IMR-90 (cell line): ENCODE results near the gene PEX16. TPM values are rescaled to one million over a fixed set of nuclear protein-coding genes. Genes with fewer than 3 reads are reported as not detected.

Experiments
- ATAC-seq: fragments of 200-7000 bp; cut with Tn5 transposase; 2 replicates; pipeline ENCODE4 v1.9.1; 2020; ENCODE audit warnings: low read depth, mild to moderate bottlenecking, moderate library complexity
- BruUV-seq: library from RNA; stranded (reverse); fragments of 400-500 nt; replicated peaks from 2 replicates; lab custom pipeline; 2021; lab: Mats Ljungman, UMichigan
- CTCF ChIA-PET: fragments of 300-600 bp; formaldehyde crosslinking; extraction: SDS; loops from one replicate; lab custom pipeline; 2021; ENCODE audit warnings: antibody characterized with exemption; lab: Yijun Ruan, JAX
- POLR2A ChIA-PET: fragments of 300-600 bp; sonication (Branson Sonifier 250); formaldehyde crosslinking; loops from one replicate; lab custom pipeline; 2022; ENCODE audit warnings: antibody characterized with exemption; ENCODE audit not compliant: unreplicated experiment; lab: Charles Lee
- DNase-seq: peaks from one replicate; pipeline ENCODE4 v3.0.0; 2013
- H2AFZ ChIP-seq: replicated peaks from 2 replicates; pipeline ENCODE3; 2013; ENCODE audit warnings: low read length, mild to moderate bottlenecking; ENCODE audit not compliant: poor library complexity
- H2AK5ac ChIP-seq: 2 replicates; pipeline ENCODE4 v1.6.1; 2013; ENCODE audit warnings: low read depth, low read length, inconsistent platforms
- H2AK9ac ChIP-seq: replicated peaks from 2 replicates; pipeline ENCODE3; 2013; ENCODE audit warnings: mild to moderate bottlenecking, low read depth, low read length, moderate library complexity; ENCODE audit not compliant: poor library complexity
- H2BK120ac ChIP-seq: 2 replicates; pipeline ENCODE4 v1.6.1; 2013; ENCODE audit warnings: low read depth, low read length, inconsistent platforms
- H2BK15ac ChIP-seq: 3 replicates; pipeline ENCODE4 v1.6.1; 2013; ENCODE audit warnings: low read depth, low read length, inconsistent platforms
- H2BK20ac ChIP-seq: 2 replicates; pipeline ENCODE4 v1.6.1; 2013; ENCODE audit warnings: low read depth, mild to moderate bottlenecking, inconsistent platforms, low read length, moderate library complexity
- H2BK5ac ChIP-seq: 2 replicates; pipeline ENCODE4 v1.6.1; 2013; ENCODE audit warnings: mild to moderate bottlenecking, low read depth, low read length, inconsistent platforms; ENCODE audit not compliant: poor library complexity, severe bottlenecking
- H3K14ac ChIP-seq: replicated peaks from 2 replicates; pipeline ENCODE4 v1.6.1; 2013; ENCODE audit warnings: low read depth, low read length, inconsistent platforms
- H3K18ac ChIP-seq: 2 replicates; pipeline ENCODE4 v1.6.1; 2013; ENCODE audit warnings: low read depth, low read length, control low read depth
- H3K23ac ChIP-seq: 2 replicates; pipeline ENCODE4 v1.6.1; 2013; ENCODE audit warnings: low read depth, low read length, inconsistent platforms
- H3K27ac ChIP-seq: 2 replicates; pipeline ENCODE4 v1.5.1; 2013; ENCODE audit warnings: mild to moderate bottlenecking, control low read depth, low read length; ENCODE audit not compliant: insufficient read depth
- H3K27me3 ChIP-seq: 2 replicates; pipeline ENCODE4 v1.6.1; 2013; ENCODE audit warnings: low read length; ENCODE audit not compliant: control insufficient read depth, insufficient read depth
- H3K36me3 ChIP-seq: 2 replicates; pipeline ENCODE4 v1.6.1; 2013; ENCODE audit warnings: low read length, mixed read lengths; ENCODE audit not compliant: control insufficient read depth, insufficient read depth
- H3K4ac ChIP-seq: 2 replicates; pipeline ENCODE4 v1.6.1; 2013; ENCODE audit warnings: low read depth, low read length, inconsistent platforms
- H3K4me1 ChIP-seq: 2 replicates; pipeline ENCODE4 v1.6.1; 2013; ENCODE audit warnings: low read length, mixed read lengths; ENCODE audit not compliant: control insufficient read depth, insufficient read depth
- H3K4me2 ChIP-seq: 2 replicates; pipeline ENCODE4 v1.6.1; 2013; ENCODE audit warnings: low read depth, mild to moderate bottlenecking, control low read depth, low read length, moderate library complexity
- H3K4me3 ChIP-seq: 2 replicates; pipeline ENCODE4 v1.5.1; 2013; ENCODE audit warnings: low read depth, mild to moderate bottlenecking, control low read depth, low read length, moderate library complexity; ENCODE audit not compliant: insufficient read depth
- H3K56ac ChIP-seq: 2 replicates; pipeline ENCODE4 v1.6.1; 2013; ENCODE audit warnings: low read length, inconsistent platforms; ENCODE audit not compliant: insufficient read depth; ENCODE audit errors: extremely low read depth
- H3K79me1 ChIP-seq, 2 experiments: 2 replicates each; pipeline ENCODE4 v1.6.1; 2013; ENCODE audit warnings: low read length in 2 of 2, inconsistent platforms in 1 of 2, low read depth in 1 of 2
- H3K9ac ChIP-seq: 2 replicates; pipeline ENCODE4 v1.6.1; 2013; ENCODE audit warnings: low read depth, low read length, control low read depth
- H3K9me1 ChIP-seq: 2 replicates; pipeline ENCODE4 v1.6.1; 2013; ENCODE audit warnings: low read length, inconsistent platforms; ENCODE audit not compliant: insufficient read depth
- H3K9me3 ChIP-seq: 2 replicates; pipeline ENCODE4 v1.6.1; 2013; ENCODE audit warnings: low read length; ENCODE audit not compliant: control insufficient read depth, insufficient read depth
- H4K20me1 ChIP-seq: 2 replicates; pipeline ENCODE4 v1.6.1; 2013; ENCODE audit warnings: low read length, inconsistent platforms; ENCODE audit not compliant: insufficient read depth
- H4K5ac ChIP-seq: 2 replicates; pipeline ENCODE4 v1.6.1; 2013; ENCODE audit warnings: mild to moderate bottlenecking, low read depth, low read length, control low read depth
- H4K8ac ChIP-seq, 2 experiments: 2 replicates each; pipeline ENCODE4 v1.6.1; 2013; ENCODE audit warnings: low read depth in 2 of 2, low read length in 2 of 2, control low read depth in 1 of 2, inconsistent platforms in 1 of 2
- H4K91ac ChIP-seq: 2 replicates; pipeline ENCODE4 v1.6.1; 2013; ENCODE audit warnings: low read depth, low read length, inconsistent platforms; ENCODE audit not compliant: insufficient read depth
- MAFK ChIP-seq: IDR thresholded peaks from 2 replicates; pipeline ENCODE4 v1.6.1; 2012; ENCODE audit warnings: low read depth, low read length, improper control_type of control experiment
- WGBS, 2 experiments: methylation state at CpG; one replicate each; pipeline versions ENCODE4 v1.1.5 to v1.1.7; 2013; ENCODE audit warnings: missing lambda C conversion rate in 2 of 2; ENCODE audit not compliant: insufficient read length in 1 of 2; ENCODE audit errors: extremely low coverage in 2 of 2; 5-methylcytosine and 5-hydroxymethylcytosine counted together
- dilution Hi-C: fragments of 300-500 bp; cut with HindIII; formaldehyde crosslinking; loops from one replicate; pipeline ENCODE4 v1.14.3; 2018; ENCODE audit warnings: low sequenced_read_pairs; ENCODE audit not compliant: unreplicated experiment
- in situ Hi-C: fragments of 300-500 bp; cut with MboI; formaldehyde crosslinking; loops from 3 replicates; pipeline ENCODE4 v1.14.3; 2019; ENCODE audit warnings: low sequenced_read_pairs, inconsistent platforms, mixed read lengths
- intact Hi-C: fragments of 100-400 bp; cut with micrococcal nuclease; formaldehyde crosslinking; loops from 2 replicates; pipeline ENCODE4 v1.10.0; 2022
- polyA plus RNA-seq, 3 experiments: library from polyadenylated mRNA; depleted of rRNA; stranded (reverse); fragments of >200 nt; gene quantifications; 2 replicates each; pipeline ENCODE4 v1.2.3, GENCODE V29; 2012; ENCODE audit warnings: low replicate concordance in 1 of 3
- total RNA-seq: library from RNA; depleted of rRNA; stranded (reverse); fragments of >200 nt; gene quantifications from 2 replicates; pipeline ENCODE4 v1.2.3, GENCODE V29; 2012
- TF ChIP-seq, protein P1 (sequence below): conservative IDR thresholded peaks from 2 replicates; pipeline ENCODE4 v1.5.1; 2012; ENCODE audit warnings: mild to moderate bottlenecking, low read depth, low read length, improper control_type of control experiment

PEX16 gene
- total and polyA plus RNA-seq, 2 of the 4 experiments (the other 2 are of a cell fraction) = 17.9 to 23.3 TPM

DNA sequence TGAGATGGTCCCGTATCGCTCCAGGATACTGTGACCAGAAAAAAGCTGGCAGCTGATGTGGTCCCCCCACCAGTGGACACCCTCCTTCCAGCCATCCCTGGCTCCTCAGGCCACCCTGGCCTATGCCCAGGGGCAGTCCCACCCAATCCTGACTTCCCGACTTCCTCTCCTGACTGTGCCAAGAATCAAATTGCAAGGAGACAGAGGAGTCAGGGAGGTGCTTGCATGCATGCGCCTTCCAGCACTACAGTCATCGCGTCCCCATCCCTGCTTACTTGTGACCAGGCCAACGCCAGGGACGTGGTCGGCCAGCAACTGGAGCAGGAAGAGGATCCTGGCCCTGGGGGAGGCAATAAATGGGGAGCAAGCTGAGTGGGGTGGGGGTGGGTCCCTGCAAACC is 7.1 kb downstream of the PEX16 start:
- DNase-seq = no peak
- Histone ChIP-seq H2BK5ac (no peak overlapping the region), H3K36me3 (peaks cover 29% of the 10 kb centered on the region), H3K4me3 (no peak overlapping the region), H3K4ac (no peak overlapping the region), H3K79me1 (peaks cover 2 to 13% of the 10 kb centered on the region in 2 experiments; a peak in 2 of 4 replicates), H3K27ac (no peak overlapping the region), H3K4me2 (no peak overlapping the region), H3K56ac (no peak overlapping the region), H4K20me1 (0 out of 2 replicates have a peak, but pooled peaks cover 4% of the 10 kb centered on the region), H2AK5ac (no peak overlapping the region), H2BK15ac (no peak overlapping the region), H3K4me1 (no peaks in the 10 kb centered on the region), H2AFZ (no peak overlapping the region), H2BK20ac (no peak overlapping the region), H3K14ac (no peak overlapping the region), H4K91ac (no peak overlapping the region), H4K8ac (no peak overlapping the region), H3K27me3 (no peaks in the 10 kb centered on the region), H3K23ac (no peak overlapping the region), H4K5ac (no peak overlapping the region), H2AK9ac (no peak overlapping the region), H3K9me1 (no peaks in the 10 kb centered on the region), H3K9ac (no peak overlapping the region), H3K18ac (no peak overlapping the region), H3K9me3 (no peaks in the 10 kb centered on the region), H2BK120ac (no peak overlapping the region)
- in situ Hi-C loops (no loop called here), dilution Hi-C loops (no loop called here), intact Hi-C loops (no loop called here)
- TF ChIP-seq, protein P1, sequence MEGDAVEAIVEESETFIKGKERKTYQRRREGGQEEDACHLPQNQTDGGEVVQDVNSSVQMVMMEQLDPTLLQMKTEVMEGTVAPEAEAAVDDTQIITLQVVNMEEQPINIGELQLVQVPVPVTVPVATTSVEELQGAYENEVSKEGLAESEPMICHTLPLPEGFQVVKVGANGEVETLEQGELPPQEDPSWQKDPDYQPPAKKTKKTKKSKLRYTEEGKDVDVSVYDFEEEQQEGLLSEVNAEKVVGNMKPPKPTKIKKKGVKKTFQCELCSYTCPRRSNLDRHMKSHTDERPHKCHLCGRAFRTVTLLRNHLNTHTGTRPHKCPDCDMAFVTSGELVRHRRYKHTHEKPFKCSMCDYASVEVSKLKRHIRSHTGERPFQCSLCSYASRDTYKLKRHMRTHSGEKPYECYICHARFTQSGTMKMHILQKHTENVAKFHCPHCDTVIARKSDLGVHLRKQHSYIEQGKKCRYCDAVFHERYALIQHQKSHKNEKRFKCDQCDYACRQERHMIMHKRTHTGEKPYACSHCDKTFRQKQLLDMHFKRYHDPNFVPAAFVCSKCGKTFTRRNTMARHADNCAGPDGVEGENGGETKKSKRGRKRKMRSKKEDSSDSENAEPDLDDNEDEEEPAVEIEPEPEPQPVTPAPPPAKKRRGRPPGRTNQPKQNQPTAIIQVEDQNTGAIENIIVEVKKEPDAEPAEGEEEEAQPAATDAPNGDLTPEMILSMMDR = no peak
- no peak for TF ChIP-seq MAFK
- ChIA-PET CTCF (no interaction called here), POLR2A (no interaction called here)
- no TSS peak for BruUV-seq
- ATAC-seq = no peak
- 100% methylated on average over 1 of the region's 9 CpGs; no CpG with 5 or more reads in 1 of the 2 experiments for WGBS, 2 experiments
